PC-9 (cell line): ENCODE results near the gene ADAMTS6. TPM values are rescaled to one million over a fixed set of nuclear protein-coding genes. Genes with fewer than 3 reads are reported as not detected.

Experiments used
- BruUV-seq: library from RNA; stranded (reverse); fragments of 400-500 nt; replicated peaks from 2 replicates; lab custom pipeline; 2021; lab: Mats Ljungman, UMichigan
- CTCF ChIA-PET: fragments of 300-600 bp; sonication (Branson Sonifier 250); formaldehyde crosslinking; loops from one replicate; lab custom pipeline; 2022; ENCODE audit warnings: antibody characterized with exemption; lab: Charles Lee
- POLR2A ChIA-PET: fragments of 300-600 bp; sonication (Branson Sonifier 250); formaldehyde crosslinking; loops from one replicate; lab custom pipeline; 2022; ENCODE audit warnings: antibody characterized with exemption; ENCODE audit not compliant: unreplicated experiment; lab: Charles Lee
- DNase-seq, 2 experiments: peaks; one replicate each; pipeline versions ENCODE4 v3.0.0 to v3.0.0-alpha.2; 2015 to 2022; ENCODE audit warnings: mixed read lengths in 1 of 2
- H2AFZ ChIP-seq: fragments of 200-600 bp; sonication (generic); 2 replicates; pipeline ENCODE4 v1.8.1; 2017; ENCODE audit warnings: antibody characterized with exemption
- H3F3A ChIP-seq: fragments of 200-600 bp; sonication (generic); 2 replicates; pipeline ENCODE4 v1.8.1; 2017; ENCODE audit warnings: antibody characterized with exemption, mild to moderate bottlenecking, low read depth; ENCODE audit not compliant: insufficient read depth
- H3K27ac ChIP-seq: fragments of 200-600 bp; sonication (generic); 2 replicates; pipeline ENCODE4 v1.6.1; 2016; ENCODE audit warnings: mixed run types
- H3K27me3 ChIP-seq: fragments of 200-600 bp; sonication (generic); 2 replicates; pipeline ENCODE4 v1.6.1; 2016; ENCODE audit warnings: low read depth, mixed run types; ENCODE audit not compliant: insufficient read depth
- H3K36me3 ChIP-seq: fragments of 200-600 bp; sonication (generic); 2 replicates; pipeline ENCODE4 v1.6.1; 2016; ENCODE audit warnings: low read depth, mixed run types
- H3K4me1 ChIP-seq: fragments of 200-600 bp; sonication (generic); replicated peaks from 2 replicates; pipeline ENCODE4 v1.6.1; 2016; ENCODE audit warnings: mixed run types; ENCODE audit not compliant: insufficient read depth
- H3K4me2 ChIP-seq: fragments of 200-600 bp; sonication (generic); 2 replicates; pipeline ENCODE4 v1.6.1; 2017; ENCODE audit warnings: mixed run types
- H3K4me3 ChIP-seq: fragments of 200-600 bp; sonication (generic); 2 replicates; pipeline ENCODE4 v1.6.1; 2016; ENCODE audit warnings: mixed run types
- H3K79me2 ChIP-seq: fragments of 200-600 bp; sonication (generic); 2 replicates; pipeline ENCODE4 v1.6.1; 2017; ENCODE audit warnings: low read depth, mixed run types
- H3K9me2 ChIP-seq: fragments of 200-600 bp; sonication (generic); 2 replicates; pipeline ENCODE4 v1.8.1; 2017; ENCODE audit warnings: mild to moderate bottlenecking; ENCODE audit not compliant: insufficient read depth
- H3K9me3 ChIP-seq: fragments of 200-600 bp; sonication (generic); 2 replicates; pipeline ENCODE4 v1.8.1; 2016; ENCODE audit warnings: low read depth; ENCODE audit not compliant: insufficient read depth
- H4K20me1 ChIP-seq: fragments of 200-600 bp; sonication (generic); 2 replicates; pipeline ENCODE4 v1.8.1; 2017; ENCODE audit not compliant: insufficient read depth
- CTCF ChIP-seq: fragments of 200-600 bp; sonication (generic); conservative IDR thresholded peaks from 2 replicates; pipeline ENCODE4 v1.6.1; 2017; ENCODE audit warnings: mixed run types, antibody characterized with exemption, mild to moderate bottlenecking, moderate library complexity
- EZH2 ChIP-seq: fragments of 200-600 bp; sonication (generic); IDR thresholded peaks from 2 replicates; pipeline ENCODE4 v1.8.0; 2017; ENCODE audit warnings: antibody characterized with exemption, low read depth
- intact Hi-C: fragments of 100-400 bp; cut with micrococcal nuclease; formaldehyde crosslinking; loops from one replicate; pipeline ENCODE4 v1.10.0; 2022; ENCODE audit not compliant: unreplicated experiment
- total RNA-seq: library from RNA; stranded (reverse); gene quantifications from 2 replicates; pipeline ENCODE4 v1.2.3, GENCODE V29; 2021

Gene ADAMTS6
- total RNA-seq, 1 experiment from 2014 or later = 1.4 TPM

- no TSS peak for BruUV-seq
- Histone ChIP-seq H4K20me1 (no peaks in the 10 kb centered on the region), H3K9me3 (no peaks in the 10 kb centered on the region), H3K9me2 (peaks cover 4% of the 10 kb centered on the region; the same call in 1 of the 2 replicates), H2AFZ (no peak overlapping the region), H3F3A (no peaks in the 10 kb centered on the region), H3K4me2 (no peak overlapping the region), H3K4me1 (no peaks in the 10 kb centered on the region), H3K27ac (no peak overlapping the region), H3K79me2 (no peaks in the 10 kb centered on the region), H3K4me3 (no peak overlapping the region), H3K36me3 (no peaks in the 10 kb centered on the region), H3K27me3 (no peaks in the 10 kb centered on the region)
- CTCF ChIA-PET = interaction anchor here (0.7 kb wide), 1 partner anchor 42 kb away, joined by 3 read pairs; no protein-coding TSS in a partner anchor
- no peak for DNase-seq
- intact Hi-C loops = no loop called here
- POLR2A ChIA-PET = no interaction called here
- TF ChIP-seq EZH2 (no peak), CTCF (no peak)
Measured at GRCh38 chr5:65142511-65143011, 339.2 kb downstream of the ADAMTS6 start.

GRCh38 chr5:65142016-65142415, 339.7 kb downstream of the ADAMTS6 start:
- Histone ChIP-seq H3K4me1 (no peaks in the 10 kb centered on the region), H3K36me3 (no peaks in the 10 kb centered on the region), H3K27ac (no peak overlapping the region), H2AFZ (no peak overlapping the region), H3F3A (no peaks in the 10 kb centered on the region), H3K9me3 (no peaks in the 10 kb centered on the region), H3K79me2 (no peaks in the 10 kb centered on the region), H4K20me1 (no peaks in the 10 kb centered on the region), H3K4me2 (no peak overlapping the region), H3K27me3 (no peaks in the 10 kb centered on the region), H3K9me2 (peaks cover 4% of the 10 kb centered on the region; the same call in 1 of the 2 replicates), H3K4me3 (no peak overlapping the region)
- CTCF ChIA-PET = no interaction called here
- BruUV-seq = no TSS peak
- TF ChIP-seq CTCF = no peak
- intact Hi-C loops = no loop called here
- no peak for DNase-seq
- POLR2A ChIA-PET = no interaction called here

- Histone ChIP-seq H3K36me3 (no peaks in the 10 kb centered on the region), H3K4me1 (no peaks in the 10 kb centered on the region), H3F3A (no peaks in the 10 kb centered on the region), H3K27me3 (no peaks in the 10 kb centered on the region), H3K9me2 (no peaks in the 10 kb centered on the region), H3K79me2 (no peaks in the 10 kb centered on the region), H2AFZ (no peak overlapping the region), H3K27ac (no peak overlapping the region), H3K4me2 (no peak overlapping the region), H3K4me3 (no peak overlapping the region), H3K9me3 (no peaks in the 10 kb centered on the region), H4K20me1 (no peaks in the 10 kb centered on the region)
- ChIA-PET POLR2A (no interaction called here), CTCF (no interaction called here)
- DNase-seq = no peak
- no TSS peak for BruUV-seq
- intact Hi-C loops = no loop called here
- no peak for TF ChIP-seq CTCF
- no peak for TF ChIP-seq EZH2
Measured at GRCh38 chr5:65141493-65141892, 340.2 kb downstream of the ADAMTS6 start.
